HG03280 (cell line): ENCODE measurements around the gene SERPINA6.
"Not testable (repeated sequence)": the region's sequence is repeated elsewhere in the genome, so short reads cannot be mapped to it uniquely, and the experiment has no call there.

Experiments
- ATAC-seq: cut with Tn5 transposase; IDR thresholded peaks from one replicate; pipeline ENCODE4 v1.9.1; 2021; ENCODE audit warnings: mild to moderate bottlenecking, moderate library complexity; ENCODE audit not compliant: unreplicated experiment

The SERPINA6 gene, protein sequence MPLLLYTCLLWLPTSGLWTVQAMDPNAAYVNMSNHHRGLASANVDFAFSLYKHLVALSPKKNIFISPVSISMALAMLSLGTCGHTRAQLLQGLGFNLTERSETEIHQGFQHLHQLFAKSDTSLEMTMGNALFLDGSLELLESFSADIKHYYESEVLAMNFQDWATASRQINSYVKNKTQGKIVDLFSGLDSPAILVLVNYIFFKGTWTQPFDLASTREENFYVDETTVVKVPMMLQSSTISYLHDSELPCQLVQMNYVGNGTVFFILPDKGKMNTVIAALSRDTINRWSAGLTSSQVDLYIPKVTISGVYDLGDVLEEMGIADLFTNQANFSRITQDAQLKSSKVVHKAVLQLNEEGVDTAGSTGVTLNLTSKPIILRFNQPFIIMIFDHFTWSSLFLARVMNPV

DNA sequence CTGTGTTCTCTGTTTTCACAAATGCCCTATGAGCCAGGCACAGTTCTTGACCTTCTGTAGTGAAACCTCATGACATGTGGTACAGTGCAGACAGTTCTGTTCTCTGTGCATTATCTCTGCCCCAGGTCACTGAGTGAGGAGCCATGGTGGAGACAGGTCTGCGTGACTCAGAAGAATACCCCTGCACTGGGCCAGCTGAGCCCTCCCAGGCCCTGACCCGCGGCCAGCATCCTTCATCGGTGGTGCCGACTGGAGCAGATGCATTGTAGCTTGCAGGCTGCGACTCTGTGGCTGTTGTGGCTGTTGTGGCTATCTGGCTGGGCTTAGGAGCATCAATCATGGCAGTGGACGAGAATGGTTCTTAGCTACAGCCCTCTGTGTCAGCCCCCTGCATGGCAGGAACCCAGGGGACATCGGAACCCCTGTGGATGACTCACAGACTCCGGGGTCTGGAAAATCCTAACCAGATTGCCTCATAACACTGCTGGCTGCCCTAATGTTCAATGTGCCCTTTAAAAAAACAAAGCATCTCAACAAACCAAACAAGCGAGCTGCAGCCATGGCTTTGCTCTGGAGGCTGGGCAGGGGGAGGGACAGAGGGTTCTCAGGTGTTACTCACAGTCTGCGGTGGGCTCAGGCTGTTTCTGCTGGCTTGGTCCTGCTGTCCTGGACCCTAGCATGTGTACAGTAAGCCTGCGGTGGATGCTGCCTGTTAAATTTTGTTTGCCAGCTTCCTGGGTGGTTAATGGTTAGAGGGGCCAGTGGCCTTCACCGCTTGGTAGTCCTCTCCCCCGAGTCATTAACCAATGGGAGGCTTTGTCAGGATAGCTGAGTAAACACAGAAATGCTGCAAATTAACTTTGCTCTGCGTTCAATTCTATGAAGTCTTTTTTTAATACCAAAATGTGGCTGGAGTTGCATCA, at the start of gene SERPINA6:
Gene SERPINA6 (minus strand): TSS at position 689 of the 923 bp plus-strand sequence. CDS start 8,688 bp downstream, outside the sequence.
- no peak for ATAC-seq

GRCh38 chr14:94372021-94372605, 49.0 kb upstream of the SERPINA6 start:
- ATAC-seq = no peak

GRCh38 chr14:94370524-94370910, 47.4 kb upstream of the SERPINA6 start:
- ATAC-seq = no peak

DNA sequence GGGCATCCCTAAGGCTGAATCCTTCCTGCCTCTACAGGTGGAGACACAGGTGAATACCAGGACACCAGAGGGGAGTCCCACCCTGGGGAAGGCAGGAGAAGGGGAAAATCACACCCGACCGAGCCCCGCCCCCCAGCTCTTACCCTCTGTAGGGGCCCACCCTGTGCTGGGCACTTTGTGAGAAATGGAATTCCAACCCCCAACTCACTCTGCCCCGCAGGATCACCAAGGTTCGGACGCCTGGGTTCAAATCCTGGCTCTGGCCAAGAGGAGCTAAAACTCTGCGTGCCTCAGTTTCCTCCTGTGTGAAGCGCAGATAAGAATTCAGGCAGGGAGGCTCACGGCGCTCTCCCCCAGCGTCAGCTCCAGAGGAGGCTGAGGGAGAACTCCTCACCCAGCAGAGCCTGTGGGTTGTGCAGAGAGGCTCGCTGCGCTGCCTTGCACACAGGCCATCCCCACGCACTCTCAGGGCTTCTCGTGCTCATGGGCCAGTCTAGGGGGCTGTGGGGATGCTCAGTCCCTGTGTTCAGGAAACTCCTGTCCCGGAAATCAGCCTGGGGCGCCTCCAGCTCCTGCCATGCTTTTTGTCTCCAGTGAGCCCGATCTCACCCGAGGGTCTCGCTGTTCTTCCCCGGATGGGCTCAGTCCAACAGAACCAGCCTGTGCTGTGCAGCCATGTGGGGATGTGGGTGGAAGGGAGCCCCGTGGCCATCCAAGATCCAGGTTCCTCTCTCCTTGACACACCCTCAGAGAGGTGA, 46.8 kb upstream of the SERPINA6 start:
- not testable (repeated sequence) for ATAC-seq

DNA sequence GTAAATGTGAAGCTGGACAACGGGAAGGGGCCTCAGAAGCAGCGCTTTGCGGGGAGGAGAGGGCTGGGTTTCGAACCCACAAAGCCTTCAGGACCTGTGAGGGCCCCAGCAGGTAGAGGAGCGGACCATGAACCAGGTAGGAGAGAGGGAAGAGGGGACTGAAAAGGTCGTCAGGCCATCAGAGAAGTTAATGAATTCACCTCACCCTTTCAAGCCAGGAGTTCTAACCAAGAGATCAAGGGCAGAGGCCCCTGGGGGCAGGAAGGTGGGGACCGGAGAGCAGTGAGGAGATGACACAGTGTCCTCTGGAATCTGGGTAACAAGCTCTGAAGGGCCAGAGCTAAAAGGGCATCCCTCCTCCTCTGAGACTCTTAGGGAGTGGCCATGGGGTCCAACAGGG, 45.8 kb upstream of the SERPINA6 start:
- ATAC-seq = no peak

DNA sequence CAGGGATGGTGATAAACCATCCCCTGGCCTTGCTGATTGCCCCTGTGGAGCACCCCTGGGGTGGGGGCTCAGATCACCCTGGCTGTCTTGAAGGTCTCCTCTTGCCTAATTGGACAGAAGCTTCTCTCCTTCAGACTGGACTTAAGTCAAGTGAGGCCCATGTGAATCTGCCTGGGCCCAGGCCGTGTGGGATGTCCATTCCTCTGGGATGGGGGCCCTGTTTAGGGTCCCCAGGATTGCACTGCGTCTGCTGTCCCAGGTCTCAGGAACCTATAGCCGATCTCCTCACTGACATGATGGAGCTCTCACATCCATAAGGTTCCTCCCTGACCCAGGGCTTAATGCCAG, 45.1 kb upstream of the SERPINA6 start:
- no peak for ATAC-seq

DNA sequence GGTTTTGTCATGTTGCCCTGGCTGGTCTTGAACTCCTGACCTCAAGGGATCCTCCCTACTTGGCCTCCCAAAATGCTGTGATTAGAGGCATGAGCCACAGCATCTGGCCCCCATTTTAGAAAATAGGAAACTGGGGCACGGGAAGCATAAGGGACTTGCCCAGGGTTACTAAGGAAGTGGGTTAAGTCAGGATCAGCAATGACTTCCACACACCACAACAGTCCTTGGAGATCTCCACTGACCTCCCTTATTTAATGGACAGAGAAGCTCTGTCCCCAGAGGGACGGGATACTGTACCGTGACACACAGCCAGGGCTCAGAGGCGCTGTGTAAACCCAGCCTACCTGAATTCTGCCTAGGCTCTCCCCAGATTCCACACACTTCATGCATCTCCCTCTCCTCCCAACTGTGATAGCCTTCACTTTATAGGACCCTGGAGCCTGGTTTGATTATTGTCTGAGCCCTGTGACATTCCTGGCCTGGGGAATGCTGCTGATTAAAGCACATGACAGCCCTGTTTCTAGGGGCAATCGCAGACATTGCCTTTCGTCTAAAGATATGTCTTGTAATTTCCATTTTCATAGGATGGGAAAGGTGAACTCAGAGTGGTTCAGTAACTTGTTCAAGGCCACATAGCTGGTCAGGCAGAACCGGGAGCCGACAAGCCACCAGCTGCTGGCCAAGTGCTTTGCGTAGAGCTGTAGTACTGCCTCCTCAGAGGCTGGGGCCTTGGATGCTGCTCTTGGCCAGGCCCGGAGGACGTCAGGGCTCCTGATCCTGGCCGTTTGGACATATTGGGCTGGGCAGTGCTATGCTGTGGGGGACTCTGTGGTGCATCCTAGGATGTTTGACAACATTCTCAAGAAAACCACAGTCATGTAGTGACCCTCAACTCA, 44.5 kb upstream of the SERPINA6 start:
- no peak for ATAC-seq

GRCh38 chr14:94366146-94366915, 43.2 kb upstream of the SERPINA6 start, which contains the start of gene SERPINA2:
SERPINA2 (minus strand) TSS chr14:94366698.
- ATAC-seq = no peak

GRCh38 chr14:94365624-94366023, 42.5 kb upstream of the SERPINA6 start:
- no peak for ATAC-seq

- ATAC-seq = no peak
Measured at GRCh38 chr14:94364964-94365363, 41.8 kb upstream of the SERPINA6 start.

GRCh38 chr14:94364037-94364436, 40.9 kb upstream of the SERPINA6 start:
- ATAC-seq = no peak

GRCh38 chr14:94363151-94363624, 40.1 kb upstream of the SERPINA6 start:
- ATAC-seq = no peak

DNA sequence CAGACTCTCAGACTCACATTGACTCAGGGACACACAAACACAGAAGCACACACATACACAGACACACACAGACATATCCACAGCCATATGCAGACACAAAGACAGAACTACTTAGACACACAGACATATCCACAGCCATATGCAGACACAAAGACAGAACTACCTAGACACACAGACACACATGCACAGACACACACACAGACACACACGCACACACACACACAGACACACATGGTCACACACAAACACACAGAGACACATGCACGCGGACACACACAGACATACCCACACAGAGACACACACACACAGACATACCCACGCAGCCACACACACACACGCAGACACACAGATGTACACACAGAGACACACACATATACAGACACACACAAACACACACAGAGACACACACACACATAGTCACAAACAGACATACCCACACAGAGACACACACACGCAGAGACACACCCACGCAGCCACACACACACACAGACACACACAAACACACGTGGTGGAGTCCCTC, 39.5 kb upstream of the SERPINA6 start:
- ATAC-seq = no peak

DNA sequence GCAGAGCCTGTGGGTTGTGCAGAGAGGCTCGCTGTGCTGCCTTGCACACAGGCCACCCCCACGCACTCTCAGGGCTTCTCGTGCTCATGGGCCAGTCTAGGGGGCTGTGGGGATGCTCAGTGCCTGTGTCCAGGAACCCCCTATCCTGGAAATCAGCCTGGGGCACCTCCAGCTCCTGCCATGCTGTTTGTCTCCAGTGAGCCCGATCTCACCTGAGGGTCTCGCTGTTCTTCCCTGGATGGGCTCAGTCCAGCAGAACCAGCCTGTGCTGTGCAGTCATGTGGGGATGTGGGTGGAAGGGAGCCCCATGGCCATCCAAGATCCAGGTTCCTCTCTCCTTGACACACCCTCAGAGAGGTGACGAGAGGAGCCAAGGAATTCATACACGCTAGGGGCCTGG, 38.5 kb upstream of the SERPINA6 start:
- no peak for ATAC-seq

GRCh38 chr14:94360945-94361565, 37.9 kb upstream of the SERPINA6 start:
- no peak for ATAC-seq

DNA sequence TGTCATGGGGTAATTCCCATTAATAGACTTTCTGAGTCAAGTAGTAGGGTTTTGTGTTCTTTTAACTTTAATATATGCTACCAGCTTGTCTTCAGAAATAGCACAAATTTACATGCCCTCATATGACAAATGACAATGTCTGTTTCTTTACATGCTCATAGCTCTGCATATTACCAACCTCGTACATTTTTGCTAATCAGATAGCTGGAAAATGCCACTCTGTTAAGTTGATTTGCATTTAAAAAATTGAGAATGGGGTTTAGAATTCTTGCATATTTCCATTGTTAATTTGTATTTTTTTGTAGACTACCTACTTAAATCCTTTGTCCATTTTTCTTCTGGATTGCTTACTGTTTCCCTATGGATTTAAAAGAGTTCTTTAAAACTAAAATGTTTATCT, 34.0 kb upstream of the SERPINA6 start:
- no peak for ATAC-seq

- no peak for ATAC-seq
Measured at GRCh38 chr14:94356379-94357056, 33.4 kb upstream of the SERPINA6 start.
